ENCODE results near the gene TRIM63. TPM values are rescaled to one million over a fixed set of nuclear protein-coding genes. Genes with fewer than 3 reads are reported as not detected.

Gene TRIM63
- total and polyA plus RNA-seq, 9 of the 15 experiments (the other 6 are each of a cell fraction or from before 2014, with no cell fraction given) = 0.08 to 0.57 (median 0.36) TPM

DNA sequence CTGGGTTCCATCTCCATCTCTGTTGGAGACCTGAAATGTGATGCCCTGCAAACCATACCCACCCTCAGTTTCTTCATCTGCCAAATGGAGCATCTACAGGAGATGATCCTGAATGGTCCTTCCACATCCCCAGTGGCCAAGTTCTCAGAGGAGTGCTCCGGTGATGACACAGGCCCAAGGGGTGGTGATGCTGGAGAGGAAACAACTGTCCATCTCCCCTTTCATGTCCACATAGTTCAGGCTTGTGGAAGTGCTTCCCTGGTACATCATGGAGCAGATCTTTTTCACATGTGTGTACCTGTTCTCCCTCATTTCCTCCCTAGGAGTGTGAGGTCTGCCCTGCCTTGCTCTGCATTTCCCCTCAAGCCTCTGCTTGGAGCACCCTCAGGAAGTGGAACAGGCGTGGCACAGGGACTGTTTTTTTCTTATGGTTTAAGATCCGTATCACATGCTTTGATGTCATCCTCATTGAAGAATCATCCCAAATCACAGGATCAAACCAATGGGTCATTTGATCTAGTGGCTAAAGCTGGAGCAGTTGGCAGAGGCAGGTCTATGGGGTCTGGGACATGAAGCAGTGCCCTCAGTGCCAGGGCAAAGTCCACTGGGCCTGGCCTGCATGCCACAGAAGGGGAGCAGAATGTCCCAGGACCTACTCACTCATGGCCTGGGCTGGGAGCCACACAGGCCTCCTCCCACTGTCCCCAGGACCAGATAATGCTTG, 8.2 kb upstream of the TRIM63 start (continued):
- TF ChIP-seq, protein P1, sequence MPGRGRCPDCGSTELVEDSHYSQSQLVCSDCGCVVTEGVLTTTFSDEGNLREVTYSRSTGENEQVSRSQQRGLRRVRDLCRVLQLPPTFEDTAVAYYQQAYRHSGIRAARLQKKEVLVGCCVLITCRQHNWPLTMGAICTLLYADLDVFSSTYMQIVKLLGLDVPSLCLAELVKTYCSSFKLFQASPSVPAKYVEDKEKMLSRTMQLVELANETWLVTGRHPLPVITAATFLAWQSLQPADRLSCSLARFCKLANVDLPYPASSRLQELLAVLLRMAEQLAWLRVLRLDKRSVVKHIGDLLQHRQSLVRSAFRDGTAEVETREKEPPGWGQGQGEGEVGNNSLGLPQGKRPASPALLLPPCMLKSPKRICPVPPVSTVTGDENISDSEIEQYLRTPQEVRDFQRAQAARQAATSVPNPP (IDR thresholded peaks at IDR 0.05; ENCODE audit: borderline replicate concordance, insufficient read depth, insufficient read length) = no peak
- no peak for TF ChIP-seq ZNF165 (CRISPR knock-in tag; IDR thresholded peaks at IDR 0.05; ENCODE audit: borderline replicate concordance)
- no peak for TF ChIP-seq ZNF232 (CRISPR knock-in tag; IDR thresholded peaks at IDR 0.05)
- TF ChIP-seq DNMT1 (IDR thresholded peaks at IDR 0.05) = no peak
- TF ChIP-seq, protein P2, sequence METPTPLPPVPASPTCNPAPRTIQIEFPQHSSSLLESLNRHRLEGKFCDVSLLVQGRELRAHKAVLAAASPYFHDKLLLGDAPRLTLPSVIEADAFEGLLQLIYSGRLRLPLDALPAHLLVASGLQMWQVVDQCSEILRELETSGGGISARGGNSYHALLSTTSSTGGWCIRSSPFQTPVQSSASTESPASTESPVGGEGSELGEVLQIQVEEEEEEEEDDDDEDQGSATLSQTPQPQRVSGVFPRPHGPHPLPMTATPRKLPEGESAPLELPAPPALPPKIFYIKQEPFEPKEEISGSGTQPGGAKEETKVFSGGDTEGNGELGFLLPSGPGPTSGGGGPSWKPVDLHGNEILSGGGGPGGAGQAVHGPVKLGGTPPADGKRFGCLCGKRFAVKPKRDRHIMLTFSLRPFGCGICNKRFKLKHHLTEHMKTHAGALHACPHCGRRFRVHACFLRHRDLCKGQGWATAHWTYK (CRISPR knock-in tag; IDR thresholded peaks at IDR 0.05) = 0 out of 2 replicates have a peak, but pooled peaks have one; percentile 54
- TF ChIP-seq ZEB2 (IDR thresholded peaks at IDR 0.05) = no peak
- TF ChIP-seq, protein P3, sequence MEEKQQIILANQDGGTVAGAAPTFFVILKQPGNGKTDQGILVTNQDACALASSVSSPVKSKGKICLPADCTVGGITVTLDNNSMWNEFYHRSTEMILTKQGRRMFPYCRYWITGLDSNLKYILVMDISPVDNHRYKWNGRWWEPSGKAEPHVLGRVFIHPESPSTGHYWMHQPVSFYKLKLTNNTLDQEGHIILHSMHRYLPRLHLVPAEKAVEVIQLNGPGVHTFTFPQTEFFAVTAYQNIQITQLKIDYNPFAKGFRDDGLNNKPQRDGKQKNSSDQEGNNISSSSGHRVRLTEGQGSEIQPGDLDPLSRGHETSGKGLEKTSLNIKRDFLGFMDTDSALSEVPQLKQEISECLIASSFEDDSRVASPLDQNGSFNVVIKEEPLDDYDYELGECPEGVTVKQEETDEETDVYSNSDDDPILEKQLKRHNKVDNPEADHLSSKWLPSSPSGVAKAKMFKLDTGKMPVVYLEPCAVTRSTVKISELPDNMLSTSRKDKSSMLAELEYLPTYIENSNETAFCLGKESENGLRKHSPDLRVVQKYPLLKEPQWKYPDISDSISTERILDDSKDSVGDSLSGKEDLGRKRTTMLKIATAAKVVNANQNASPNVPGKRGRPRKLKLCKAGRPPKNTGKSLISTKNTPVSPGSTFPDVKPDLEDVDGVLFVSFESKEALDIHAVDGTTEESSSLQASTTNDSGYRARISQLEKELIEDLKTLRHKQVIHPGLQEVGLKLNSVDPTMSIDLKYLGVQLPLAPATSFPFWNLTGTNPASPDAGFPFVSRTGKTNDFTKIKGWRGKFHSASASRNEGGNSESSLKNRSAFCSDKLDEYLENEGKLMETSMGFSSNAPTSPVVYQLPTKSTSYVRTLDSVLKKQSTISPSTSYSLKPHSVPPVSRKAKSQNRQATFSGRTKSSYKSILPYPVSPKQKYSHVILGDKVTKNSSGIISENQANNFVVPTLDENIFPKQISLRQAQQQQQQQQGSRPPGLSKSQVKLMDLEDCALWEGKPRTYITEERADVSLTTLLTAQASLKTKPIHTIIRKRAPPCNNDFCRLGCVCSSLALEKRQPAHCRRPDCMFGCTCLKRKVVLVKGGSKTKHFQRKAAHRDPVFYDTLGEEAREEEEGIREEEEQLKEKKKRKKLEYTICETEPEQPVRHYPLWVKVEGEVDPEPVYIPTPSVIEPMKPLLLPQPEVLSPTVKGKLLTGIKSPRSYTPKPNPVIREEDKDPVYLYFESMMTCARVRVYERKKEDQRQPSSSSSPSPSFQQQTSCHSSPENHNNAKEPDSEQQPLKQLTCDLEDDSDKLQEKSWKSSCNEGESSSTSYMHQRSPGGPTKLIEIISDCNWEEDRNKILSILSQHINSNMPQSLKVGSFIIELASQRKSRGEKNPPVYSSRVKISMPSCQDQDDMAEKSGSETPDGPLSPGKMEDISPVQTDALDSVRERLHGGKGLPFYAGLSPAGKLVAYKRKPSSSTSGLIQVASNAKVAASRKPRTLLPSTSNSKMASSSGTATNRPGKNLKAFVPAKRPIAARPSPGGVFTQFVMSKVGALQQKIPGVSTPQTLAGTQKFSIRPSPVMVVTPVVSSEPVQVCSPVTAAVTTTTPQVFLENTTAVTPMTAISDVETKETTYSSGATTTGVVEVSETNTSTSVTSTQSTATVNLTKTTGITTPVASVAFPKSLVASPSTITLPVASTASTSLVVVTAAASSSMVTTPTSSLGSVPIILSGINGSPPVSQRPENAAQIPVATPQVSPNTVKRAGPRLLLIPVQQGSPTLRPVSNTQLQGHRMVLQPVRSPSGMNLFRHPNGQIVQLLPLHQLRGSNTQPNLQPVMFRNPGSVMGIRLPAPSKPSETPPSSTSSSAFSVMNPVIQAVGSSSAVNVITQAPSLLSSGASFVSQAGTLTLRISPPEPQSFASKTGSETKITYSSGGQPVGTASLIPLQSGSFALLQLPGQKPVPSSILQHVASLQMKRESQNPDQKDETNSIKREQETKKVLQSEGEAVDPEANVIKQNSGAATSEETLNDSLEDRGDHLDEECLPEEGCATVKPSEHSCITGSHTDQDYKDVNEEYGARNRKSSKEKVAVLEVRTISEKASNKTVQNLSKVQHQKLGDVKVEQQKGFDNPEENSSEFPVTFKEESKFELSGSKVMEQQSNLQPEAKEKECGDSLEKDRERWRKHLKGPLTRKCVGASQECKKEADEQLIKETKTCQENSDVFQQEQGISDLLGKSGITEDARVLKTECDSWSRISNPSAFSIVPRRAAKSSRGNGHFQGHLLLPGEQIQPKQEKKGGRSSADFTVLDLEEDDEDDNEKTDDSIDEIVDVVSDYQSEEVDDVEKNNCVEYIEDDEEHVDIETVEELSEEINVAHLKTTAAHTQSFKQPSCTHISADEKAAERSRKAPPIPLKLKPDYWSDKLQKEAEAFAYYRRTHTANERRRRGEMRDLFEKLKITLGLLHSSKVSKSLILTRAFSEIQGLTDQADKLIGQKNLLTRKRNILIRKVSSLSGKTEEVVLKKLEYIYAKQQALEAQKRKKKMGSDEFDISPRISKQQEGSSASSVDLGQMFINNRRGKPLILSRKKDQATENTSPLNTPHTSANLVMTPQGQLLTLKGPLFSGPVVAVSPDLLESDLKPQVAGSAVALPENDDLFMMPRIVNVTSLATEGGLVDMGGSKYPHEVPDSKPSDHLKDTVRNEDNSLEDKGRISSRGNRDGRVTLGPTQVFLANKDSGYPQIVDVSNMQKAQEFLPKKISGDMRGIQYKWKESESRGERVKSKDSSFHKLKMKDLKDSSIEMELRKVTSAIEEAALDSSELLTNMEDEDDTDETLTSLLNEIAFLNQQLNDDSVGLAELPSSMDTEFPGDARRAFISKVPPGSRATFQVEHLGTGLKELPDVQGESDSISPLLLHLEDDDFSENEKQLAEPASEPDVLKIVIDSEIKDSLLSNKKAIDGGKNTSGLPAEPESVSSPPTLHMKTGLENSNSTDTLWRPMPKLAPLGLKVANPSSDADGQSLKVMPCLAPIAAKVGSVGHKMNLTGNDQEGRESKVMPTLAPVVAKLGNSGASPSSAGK (IDR thresholded peaks at IDR 0.05) = no peak
- no peak for TF ChIP-seq ZZZ3 (IDR thresholded peaks at IDR 0.05)
- TF ChIP-seq POLR2A (conservative IDR thresholded peaks at IDR 0.05) = no peak
